IPS-NIHi7 (cell line): Measurements from ENCODE around the gene INPPL1.
A peak's percentile ranks its signal among the peaks of the same experiment; 100 is the strongest.
"Not testable (repeated sequence)": the region's sequence is repeated elsewhere in the genome, so short reads cannot be mapped to it uniquely, and the experiment has no call there.

Source experiments
- DNase-seq: peaks from one replicate; pipeline ENCODE4 v3.0.0; 2012; ENCODE audit warnings: mixed read lengths; ENCODE audit errors: extremely low spot score

Gene INPPL1

DNA sequence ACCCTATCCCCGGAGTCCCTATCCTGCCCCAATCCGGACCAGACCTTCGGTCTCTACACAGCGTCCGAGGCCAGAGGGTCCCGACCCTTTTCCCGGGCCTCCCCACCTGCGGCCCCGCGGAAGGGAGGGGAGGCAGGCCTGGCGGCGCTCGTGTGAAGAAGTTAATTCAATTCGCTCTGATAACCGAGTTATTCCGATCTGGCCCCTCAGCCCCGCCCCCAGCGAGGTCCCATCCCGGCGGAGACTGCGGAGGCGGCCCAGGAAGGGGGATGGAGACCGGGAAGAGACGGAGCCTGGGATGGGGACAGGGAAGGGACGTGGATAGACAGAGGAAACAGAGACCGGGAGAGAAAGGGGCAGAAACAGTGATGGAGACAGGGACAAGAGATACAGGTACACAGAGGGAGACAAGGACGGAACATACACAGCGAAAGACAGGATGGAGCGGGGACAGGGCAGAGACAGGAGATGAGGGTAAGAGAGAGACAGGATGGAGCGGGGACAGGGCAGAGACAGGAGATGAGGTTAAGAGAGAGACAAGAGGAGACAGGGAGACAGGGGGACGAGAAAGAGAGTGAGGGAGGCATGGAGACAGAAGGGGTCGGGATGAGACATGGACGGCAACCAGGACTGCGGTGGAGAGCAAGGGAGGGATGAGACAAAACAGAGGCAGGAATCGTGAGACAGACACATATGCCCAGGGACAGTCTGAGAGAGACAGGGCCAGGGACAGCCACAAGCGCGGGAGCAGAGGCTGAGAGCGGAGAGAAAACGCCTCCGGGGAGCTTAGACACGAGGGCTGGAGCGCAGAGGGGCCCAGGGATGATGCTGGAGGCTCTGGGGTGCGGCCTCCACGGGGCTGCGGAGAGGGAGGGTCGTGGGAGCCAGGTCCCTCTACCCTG lies 20.0 kb downstream of the INPPL1 start:
- peak; percentile 77 for DNase-seq

DNA sequence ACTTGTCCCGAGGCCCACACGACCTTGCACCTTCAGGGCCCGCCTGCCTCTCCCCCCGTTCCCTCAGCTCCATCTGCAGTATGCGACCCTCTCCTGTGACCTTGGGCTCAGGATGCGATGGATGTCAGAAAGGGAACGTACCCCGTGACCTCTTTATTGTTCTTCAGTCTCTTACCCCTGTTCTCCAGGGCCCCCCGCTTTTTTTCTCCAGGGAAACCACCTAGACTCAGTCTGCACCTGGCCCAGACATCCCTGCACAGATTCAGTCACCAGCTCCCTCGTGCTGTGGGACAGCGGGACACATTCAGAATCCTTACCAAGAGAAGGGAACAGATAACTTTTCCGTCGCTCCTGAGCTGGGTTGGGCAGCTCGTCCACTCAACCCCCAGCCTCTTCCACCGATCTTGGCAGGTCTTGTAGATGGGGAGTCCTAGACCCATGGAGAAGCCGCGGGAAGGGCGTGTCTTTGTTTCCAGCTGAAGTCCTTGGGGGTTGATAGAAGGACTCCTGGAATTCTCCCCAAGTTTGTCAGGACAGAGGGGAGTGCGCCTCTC lies 20.8 kb downstream of the INPPL1 start:
- DNase-seq, result no peak

DNA sequence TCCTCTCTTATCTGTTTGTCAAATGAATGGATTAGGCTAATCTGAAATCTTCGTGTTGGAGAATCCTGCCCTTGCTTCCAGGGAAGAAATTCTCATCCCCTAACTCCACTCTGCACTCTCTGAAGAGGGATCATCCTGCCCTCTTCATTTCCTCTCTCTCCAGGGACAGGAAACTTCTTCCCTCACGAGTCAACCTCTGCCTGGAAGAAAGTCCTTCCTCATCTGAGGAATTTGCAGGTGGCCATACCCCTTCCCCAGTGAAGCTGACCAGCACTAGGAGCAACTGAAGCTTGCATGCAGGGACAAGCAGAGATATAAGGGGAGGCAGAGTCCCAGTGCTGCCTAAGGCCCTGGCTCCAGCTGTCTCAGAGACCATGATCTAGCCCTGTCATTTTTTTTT lies 23.0 kb downstream of the INPPL1 start:
- no peak for DNase-seq

DNA sequence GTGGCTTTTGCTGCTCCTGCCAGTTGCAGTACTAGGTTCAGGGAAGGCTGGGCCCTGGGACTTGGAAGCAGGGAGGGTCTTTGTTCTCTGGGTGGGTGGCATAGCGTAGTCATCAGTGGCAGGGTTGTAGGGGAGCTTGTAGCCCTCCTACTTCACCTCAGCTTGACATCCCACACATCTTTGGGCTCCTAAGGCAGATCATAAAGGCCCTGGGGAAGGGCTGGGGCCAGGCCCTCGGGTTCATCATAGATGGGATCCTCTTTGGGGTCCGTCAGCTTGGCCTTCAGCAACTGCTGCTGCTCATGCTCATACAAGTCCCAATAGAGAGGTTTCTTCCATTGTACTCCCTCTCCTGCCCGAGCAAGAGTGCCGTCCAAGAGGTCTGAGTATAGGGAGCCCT lies 25.4 kb downstream of the INPPL1 start:
- no peak for DNase-seq

DNA sequence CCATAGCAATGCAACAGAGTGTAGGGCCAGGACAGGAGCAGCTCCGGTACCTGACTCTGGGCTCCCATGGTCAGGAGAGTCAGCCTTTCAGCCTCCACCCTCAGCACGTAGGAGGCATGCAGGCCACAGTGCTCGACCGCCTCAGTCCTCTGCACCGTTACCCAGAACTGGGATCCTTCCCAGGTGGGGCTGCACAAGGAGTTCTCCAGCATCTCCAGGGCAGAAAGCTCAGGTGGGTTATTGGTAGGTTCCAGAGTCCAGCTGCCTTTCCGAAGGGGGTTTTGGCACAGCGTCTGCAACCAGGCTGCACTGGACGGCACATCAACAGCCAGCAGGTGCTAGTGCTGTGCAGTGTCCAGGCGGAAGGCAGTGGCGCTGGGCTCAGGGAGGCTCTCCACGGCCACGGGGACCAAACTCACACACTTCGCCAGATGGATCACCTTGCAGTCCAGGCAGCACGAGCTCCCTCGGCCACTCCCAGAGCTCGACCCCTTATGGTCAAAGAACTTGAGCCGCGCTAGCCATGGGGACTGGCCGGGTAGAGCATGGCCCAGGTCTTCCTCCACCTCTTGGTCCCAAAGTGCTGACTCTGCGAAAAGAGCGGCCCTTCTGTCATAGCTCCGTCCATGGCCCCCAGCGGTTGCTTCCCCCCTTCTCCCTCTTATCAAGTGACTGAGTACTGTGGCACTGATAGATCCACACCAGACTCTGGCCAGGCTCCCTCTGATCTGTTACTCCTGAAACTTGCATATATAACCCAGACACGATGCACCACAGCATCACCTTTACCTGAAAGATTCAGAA lies 26.3 kb downstream of the INPPL1 start:
- DNase-seq, result no peak

DNA sequence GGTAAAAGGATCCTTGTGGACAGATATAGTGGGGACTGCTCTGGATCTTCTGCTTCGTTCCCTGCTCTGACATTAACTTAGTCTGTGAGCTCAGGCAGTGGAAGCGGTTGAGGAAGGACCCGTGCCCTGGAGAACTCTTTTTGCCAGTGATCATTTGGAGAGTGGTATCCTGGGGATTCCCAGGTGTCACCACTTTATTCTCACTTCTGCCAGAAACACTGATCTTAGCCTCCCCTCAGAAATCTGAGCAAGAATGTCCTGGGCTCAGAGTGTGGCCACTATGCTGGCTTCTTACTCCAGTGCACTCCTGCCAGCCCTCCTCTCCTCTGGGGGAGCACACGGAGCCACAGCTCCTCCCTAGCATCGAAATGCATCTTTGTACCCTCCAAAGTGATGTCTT lies 27.0 kb downstream of the INPPL1 start:
- DNase-seq, result no peak

DNA sequence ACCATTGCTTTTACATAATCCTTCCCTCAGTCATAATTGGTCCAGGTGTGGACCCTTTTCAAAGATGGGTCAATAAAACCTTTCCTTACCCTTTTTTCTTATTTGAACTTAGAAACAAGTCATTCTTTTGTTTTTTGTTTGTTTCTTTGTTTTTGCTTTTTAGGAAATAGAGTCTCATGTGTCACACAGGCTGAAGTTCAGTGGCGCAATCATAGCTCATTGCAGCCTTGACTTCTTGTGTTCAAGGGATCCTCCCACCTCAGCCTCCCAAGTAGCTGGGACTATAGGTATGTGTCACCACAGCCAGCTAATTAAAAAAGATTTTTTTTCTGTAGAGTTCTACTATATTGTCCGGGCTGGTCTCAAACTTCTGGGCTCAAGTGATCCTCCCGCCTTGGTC lies 28.8 kb downstream of the INPPL1 start:
- DNase-seq, result no peak

DNA sequence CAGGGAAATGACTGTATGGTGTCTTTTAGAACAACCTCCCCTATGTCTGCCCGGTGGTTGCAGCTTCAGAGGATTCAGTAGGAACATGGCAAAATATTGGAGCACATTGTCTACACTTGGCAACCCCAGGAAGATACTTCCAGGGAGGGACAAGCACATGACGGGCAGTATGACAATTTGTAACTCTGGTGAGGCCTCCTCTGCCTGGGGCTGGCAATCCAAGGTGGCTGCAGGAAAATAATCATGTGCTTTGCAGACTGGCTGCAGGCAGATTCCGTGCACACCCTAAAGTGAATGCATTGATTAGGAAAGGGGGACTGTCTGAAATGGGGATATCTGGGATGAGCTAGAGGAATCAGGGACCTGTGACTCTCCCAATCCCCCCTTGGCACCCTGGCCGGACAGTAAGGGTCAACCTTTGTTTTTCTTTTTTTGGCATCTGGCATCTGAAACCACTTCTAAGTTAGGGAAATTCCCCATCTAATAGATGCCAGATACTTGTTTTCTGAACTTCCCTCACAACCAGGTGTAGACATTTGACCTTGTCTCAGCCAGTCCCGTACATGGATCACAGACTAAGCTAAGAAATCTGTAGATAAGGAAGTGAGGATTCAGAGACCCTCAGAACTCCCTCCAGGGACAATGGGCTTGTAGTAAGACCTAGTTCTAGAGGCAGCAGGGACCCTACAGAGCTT lies 29.9 kb downstream of the INPPL1 start:
- no peak for DNase-seq

DNA sequence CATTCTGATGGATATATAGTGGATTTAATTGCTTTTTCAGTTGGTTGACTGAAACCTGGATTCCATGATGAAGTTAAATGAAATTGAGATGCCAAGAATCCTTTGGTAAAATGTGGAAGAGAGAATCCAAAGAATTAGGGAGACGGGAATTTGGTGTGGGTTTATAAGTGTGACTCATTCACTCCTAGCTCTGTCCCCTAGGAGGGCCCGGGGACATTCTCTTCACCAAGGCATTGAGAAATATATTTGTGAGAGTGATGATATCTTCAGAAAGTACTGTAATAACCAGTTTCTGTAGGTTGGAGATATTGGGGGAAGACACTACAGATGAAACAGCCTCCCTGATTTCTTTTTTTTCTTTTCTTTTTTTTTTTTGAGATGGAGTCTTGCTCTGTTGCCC lies 33.0 kb downstream of the INPPL1 start:
- no peak for DNase-seq

DNA sequence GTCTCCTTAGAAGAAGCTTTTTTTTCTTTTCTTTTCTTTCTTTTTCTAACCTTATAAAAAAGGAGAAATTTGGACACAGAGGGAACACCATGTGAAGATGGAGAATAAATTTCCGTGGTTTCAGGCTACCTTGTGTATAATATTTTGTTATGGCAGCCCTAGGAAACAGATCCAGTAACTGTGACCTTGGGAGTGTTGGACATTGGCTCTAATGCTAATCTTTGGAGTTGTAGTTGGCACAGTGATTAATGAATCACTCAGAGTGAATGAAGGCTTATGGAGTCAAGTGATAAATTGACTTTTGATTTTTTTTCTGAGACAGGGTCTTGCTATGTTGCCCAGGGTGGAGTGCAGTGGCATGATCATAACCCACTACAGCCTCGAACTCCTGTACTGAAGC lies 34.9 kb downstream of the INPPL1 start:
- no peak for DNase-seq

DNA sequence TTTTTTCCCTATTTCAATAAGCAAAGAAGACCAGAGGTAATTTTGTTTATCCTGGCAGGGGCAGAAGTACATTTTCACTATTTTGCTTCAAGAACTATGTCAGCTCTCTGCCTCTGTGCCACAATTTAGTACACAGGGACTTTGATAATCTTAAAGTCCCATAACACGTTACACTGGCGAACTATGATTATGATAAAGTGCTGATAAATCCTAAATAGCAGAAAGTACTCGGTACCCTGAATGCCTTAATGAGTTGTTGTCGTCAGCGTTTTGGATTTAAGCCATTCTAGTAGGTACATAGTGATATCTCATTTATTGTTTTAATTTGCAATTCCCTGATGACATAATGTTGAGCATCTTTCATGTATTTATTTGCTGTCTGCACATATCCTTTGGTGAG lies 36.0 kb downstream of the INPPL1 start:
- no peak for DNase-seq

DNA sequence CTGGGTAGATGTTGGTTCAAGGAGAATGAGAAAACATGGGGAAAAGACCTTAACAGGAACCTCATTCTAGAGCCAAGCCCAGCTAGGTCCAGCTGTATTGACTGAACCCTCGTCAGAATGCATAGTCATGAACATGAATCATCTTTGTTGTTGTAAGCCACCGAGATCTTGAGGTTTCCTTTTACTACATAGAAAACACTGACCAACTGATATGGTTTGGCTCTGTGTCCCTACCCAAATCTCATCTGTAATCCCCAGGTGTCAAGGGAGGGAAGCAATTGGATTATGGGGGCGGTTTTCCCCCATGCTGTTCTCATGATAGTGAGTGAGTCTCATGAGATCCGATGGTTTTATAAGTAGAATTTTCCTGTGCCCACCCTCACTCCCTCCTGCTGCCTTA lies 38.8 kb downstream of the INPPL1 start:
- no peak for DNase-seq

DNA sequence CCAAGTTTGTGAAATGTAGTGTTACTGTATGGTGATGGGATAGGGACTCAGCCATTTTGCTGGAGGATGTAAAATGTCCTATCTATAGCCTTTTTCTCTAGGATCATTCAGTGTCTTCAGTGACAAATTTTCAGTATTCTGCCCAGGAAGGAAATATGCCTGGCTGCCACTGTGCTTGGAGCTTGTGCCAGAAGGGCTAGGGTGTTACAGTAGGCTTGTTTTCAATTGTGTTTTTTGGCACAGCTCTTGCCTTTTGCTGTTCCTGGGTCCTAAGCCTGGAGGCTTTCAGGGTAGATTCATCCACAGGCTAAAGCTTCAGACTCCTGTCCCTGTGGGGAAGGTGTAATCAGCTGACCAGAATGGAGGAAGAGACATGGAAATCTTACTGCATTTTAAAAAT lies 41.4 kb downstream of the INPPL1 start:
- no peak for DNase-seq

DNA sequence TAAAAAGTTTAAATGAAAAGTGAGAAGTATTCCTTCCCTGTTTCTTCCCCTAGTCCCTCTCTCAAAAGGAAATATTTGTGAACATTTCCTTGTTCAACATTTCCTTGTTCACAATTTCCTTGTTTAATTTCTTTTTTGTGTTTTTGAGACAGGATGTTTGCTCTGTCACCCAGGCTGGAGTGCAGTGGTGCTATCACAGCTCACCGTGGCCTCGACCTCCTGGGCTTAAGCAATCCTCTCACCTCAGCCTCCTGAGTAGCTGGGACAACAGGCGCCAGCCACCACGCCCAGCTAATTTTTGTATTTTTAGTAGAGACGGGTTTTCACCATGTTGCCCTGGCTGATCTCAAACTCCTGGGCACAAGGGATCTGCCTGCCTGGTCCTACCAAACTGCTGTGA lies 42.4 kb downstream of the INPPL1 start:
- DNase-seq, result not testable (repeated sequence)

DNA sequence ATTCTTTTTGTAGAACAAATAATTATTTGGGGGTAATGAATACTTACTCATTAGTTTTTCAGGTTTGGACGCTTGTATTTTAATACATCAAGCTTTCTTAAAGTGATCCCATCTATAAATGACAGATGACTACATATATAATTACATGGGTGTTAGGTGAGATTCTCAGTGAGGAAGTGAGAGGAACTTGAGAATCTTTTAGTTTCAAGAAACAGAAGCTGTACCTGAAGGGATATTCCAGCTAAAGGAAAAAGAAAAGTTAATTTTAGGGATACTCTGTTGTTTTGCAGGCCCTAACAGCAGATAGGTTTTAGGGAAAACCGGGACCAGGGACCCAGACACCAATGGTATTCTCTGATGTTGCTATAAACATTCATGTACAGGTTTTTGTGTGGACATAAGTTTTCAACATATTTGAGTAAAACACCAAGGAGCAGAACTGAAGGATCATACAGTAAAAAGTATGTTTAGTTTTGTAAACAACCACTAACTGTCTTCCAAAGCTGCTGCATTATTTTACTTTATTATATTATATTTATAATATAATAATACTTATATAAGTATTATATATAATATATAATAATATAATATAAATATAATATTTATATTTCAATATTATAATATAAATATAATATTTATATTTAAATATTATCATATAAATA lies 43.5 kb downstream of the INPPL1 start:
- no peak for DNase-seq

DNA sequence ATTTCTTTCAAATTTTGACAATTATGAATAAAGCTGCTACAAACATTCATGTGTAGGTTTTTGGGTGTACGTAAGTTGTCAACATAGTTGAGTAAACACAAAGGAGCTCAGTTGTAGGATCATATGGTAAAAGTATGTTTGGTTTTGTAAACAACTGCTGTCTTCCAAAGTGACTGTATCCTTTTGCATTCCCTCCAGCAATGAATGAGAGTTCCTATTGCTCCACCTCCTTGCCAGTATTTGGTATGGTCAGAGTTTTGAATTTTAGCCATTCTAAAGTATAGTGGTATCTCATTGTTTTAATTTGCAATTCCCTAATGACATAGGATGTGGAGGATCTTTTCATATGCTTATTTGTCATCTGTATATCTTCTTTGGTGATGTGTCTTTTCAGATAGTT lies 47.4 kb downstream of the INPPL1 start:
- no peak for DNase-seq

DNA sequence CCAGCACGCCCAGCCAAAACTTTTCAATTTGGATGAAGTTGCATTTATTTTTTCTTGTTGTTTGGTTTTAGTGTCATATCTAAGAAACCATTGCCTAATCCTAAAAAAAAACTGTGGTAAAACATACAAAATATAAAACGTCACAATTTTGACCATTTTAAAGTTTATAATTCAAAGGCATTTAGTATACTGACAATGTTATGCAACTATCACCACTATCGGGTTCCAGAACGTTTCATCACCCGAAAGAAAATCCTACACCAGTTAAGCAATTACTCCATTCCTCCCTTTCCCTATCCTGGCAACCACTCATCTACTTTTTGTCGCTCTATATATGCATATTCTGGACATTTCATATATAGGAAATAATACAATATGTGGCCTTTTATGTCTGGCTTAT lies 49.9 kb downstream of the INPPL1 start:
- no peak for DNase-seq

DNA sequence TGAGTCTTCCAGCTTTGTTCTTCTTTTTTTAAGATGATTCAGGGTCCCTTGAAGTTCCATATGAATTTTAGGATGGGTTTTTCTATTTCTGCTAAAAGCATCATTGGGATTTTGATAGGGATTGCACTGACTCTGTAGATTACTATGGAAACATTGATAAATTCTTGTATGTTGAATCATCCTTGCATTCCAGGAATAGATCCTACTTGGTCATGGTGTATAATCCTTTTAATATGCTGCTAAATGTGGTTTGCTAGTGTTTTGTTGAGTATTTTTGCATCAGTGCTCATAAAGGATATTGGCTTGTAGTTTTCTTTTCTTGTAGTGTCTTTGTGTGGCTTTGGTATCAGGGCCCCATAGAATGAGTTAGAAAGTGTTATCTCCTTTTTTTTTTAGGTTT lies 54.3 kb downstream of the INPPL1 start:
- no peak for DNase-seq

DNA sequence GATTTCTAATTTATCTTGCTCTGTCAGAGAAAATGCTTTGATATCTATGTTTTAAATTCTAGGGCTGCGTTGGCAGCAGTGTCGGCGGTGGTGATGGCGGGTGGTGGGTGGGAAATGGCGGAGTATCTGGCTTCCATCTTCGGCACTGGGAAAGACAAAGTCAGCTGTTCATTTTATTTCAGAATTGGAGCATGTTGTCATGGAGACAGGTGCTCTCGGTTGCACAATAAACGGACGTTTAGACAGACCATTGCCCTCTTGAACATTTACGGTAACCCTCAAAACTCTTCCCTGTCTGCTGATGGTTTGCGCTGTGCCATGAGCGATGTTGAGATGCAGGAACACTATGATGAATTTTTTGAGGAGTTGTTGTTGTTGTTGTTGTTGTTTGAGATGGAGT lies 55.5 kb downstream of the INPPL1 start:
- no peak for DNase-seq

DNA sequence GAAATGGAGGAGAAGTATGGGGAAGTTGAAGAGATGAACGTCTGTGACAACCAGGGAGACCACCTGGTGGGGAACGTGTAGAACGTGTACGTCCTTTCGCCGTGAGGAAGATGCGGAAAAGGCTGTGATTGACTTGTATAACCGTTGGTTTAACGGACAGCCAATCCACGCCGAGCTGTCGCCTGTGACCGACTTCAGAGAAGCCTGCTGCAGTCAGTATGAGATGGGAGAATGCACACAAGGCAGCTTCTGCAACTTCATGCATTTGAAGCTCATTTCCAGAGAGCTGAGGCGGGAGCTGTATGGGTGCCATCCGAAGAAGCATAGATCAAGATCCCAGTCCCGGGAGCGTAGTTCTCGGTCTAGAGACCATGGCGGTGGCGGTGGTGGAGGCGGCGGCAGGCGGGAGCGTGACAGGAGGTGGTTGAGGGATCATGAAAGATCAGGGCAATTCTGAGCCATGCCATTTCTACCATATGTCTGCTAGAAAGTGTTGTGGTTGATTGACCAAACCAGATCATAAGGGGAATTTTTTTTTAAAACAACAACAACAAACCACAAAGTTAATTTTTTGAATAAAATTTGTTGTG lies 56.3 kb downstream of the INPPL1 start:
- no peak for DNase-seq

DNA sequence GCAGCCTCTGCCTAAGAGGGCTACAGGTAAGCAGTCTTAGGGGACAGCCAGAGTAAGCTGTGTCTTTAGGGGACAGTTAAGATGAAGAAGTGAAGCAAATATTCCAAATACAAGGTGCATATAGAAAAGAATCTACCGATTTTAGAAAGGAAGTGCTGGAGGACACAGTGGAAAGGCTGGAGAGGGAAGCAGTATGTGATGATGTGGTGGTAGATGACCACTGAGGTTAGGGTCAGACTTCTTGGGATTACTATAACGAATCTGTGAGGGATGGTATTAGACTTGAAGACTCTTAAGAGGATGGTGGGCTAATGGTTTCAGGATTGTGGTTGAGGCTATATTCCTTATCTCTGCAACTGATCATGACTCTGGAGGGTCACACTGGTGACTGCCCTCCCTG lies 59.4 kb downstream of the INPPL1 start:
- DNase-seq, result no peak
